ENCODE data around the gene TGM6.

TGM6 gene

DNA sequence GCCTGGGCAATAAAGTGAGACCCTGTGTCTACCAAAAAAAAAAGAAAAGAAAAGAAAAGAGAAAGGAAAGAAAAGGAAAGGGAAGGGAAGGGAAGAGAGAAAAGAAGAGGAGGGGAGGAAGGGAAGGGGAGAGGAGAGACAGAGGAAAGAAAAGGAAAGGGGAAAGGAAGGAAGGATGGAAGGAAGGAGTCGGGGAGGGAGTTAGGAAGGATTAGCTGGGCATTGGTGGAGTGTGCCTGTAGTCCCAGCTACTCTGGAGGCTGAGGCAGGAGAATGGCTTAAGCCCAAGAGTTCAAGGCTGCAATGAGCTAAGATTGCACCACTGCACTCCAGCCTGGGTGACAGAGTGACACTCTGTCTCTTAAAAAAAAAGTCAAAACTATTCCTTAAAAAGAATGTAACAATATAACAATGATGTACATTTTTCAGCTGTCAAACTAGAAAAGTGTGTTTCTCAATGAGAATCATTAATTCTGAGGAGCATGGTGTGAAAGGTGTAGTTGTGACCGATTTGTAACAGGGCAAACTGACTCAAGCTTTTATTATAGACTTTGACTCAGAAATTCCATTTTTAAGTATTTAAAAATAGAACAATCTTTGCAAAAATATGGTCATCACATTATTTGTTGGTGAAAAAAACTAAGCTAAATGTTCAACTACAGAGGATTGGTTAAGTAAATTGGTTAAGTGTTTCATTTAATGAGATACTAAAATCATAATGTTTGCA is 75.2 kb downstream of the TGM6 start:
- Histone ChIP-seq H3K9me3 (ENCODE audit: insufficient read depth, low read depth, low read length) (no peaks in the 10 kb centered on the region), H3K9me2 (replicated peaks; ENCODE audit: low read depth, low read length) (no peaks in the 10 kb centered on the region), H3F3A (ENCODE audit: low read depth) (peaks cover 10% of the 10 kb centered on the region; the same call in 1 of the 2 replicates), H4K20me1 (ENCODE audit: insufficient read depth, low read length, poor library complexity, severe bottlenecking) (no peaks in the 10 kb centered on the region), H3K36me3 (ENCODE audit: insufficient read depth, low read length) (peaks cover 25% of the 10 kb centered on the region), H3K4me1 (ENCODE audit: insufficient read depth, low read length, poor library complexity, severe bottlenecking) (no peaks in the 10 kb centered on the region), H3K4me2 (ENCODE audit: low read depth, low read length, poor library complexity, severe bottlenecking) (no peak overlapping the region), H3K4me3 (ENCODE audit: low read length, poor library complexity, severe bottlenecking) (no peak overlapping the region), H3K79me2 (ENCODE audit: insufficient read depth, low read length) (no peaks in the 10 kb centered on the region), H3K27me3 (ENCODE audit: insufficient read depth, low read length, poor library complexity, severe bottlenecking) (no peaks in the 10 kb centered on the region), H3K9ac (ENCODE audit: low read depth, low read length, poor library complexity, severe bottlenecking) (no peak overlapping the region), H2AFZ (ENCODE audit: low read length) (no peak overlapping the region)
- TF ChIP-seq, protein P1, sequence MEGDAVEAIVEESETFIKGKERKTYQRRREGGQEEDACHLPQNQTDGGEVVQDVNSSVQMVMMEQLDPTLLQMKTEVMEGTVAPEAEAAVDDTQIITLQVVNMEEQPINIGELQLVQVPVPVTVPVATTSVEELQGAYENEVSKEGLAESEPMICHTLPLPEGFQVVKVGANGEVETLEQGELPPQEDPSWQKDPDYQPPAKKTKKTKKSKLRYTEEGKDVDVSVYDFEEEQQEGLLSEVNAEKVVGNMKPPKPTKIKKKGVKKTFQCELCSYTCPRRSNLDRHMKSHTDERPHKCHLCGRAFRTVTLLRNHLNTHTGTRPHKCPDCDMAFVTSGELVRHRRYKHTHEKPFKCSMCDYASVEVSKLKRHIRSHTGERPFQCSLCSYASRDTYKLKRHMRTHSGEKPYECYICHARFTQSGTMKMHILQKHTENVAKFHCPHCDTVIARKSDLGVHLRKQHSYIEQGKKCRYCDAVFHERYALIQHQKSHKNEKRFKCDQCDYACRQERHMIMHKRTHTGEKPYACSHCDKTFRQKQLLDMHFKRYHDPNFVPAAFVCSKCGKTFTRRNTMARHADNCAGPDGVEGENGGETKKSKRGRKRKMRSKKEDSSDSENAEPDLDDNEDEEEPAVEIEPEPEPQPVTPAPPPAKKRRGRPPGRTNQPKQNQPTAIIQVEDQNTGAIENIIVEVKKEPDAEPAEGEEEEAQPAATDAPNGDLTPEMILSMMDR (conservative IDR thresholded peaks at IDR 0.05; ENCODE audit: low read length): no peak
- TF ChIP-seq EZH2phosphoT487 (IDR thresholded peaks at IDR 0.05; ENCODE audit: borderline replicate concordance): no peak

- no peak for TF ChIP-seq EZH2phosphoT487 (IDR thresholded peaks at IDR 0.05; ENCODE audit: borderline replicate concordance)
- TF ChIP-seq, protein P1 (conservative IDR thresholded peaks at IDR 0.05; ENCODE audit: low read length): no peak
- Histone ChIP-seq H3K9me3 (ENCODE audit: insufficient read depth, low read depth, low read length) (no peaks in the 10 kb centered on the region), H3K4me2 (ENCODE audit: low read depth, low read length, poor library complexity, severe bottlenecking) (no peak overlapping the region), H4K20me1 (ENCODE audit: insufficient read depth, low read length, poor library complexity, severe bottlenecking) (peaks cover 27% of the 10 kb centered on the region), H2AFZ (ENCODE audit: low read length) (no peak overlapping the region), H3K79me2 (ENCODE audit: insufficient read depth, low read length) (peaks cover 17% of the 10 kb centered on the region), H3K4me3 (ENCODE audit: low read length, poor library complexity, severe bottlenecking) (no peak overlapping the region), H3F3A (ENCODE audit: low read depth) (peaks cover 14% of the 10 kb centered on the region; the same call in 1 of the 2 replicates), H3K27me3 (ENCODE audit: insufficient read depth, low read length, poor library complexity, severe bottlenecking) (no peaks in the 10 kb centered on the region), H3K36me3 (ENCODE audit: insufficient read depth, low read length) (peaks cover 56% of the 10 kb centered on the region), H3K4me1 (ENCODE audit: insufficient read depth, low read length, poor library complexity, severe bottlenecking) (no peaks in the 10 kb centered on the region), H3K9me2 (replicated peaks; ENCODE audit: low read depth, low read length) (no peaks in the 10 kb centered on the region), H3K9ac (ENCODE audit: low read depth, low read length, poor library complexity, severe bottlenecking) (no peak overlapping the region)
Measured at GRCh38 chr20:2458919-2459499, 78.3 kb downstream of the TGM6 start.

GRCh38 chr20:2459981-2460751 is 79.5 kb downstream of the TGM6 start:
- Histone ChIP-seq H3K27me3 (ENCODE audit: insufficient read depth, low read length, poor library complexity, severe bottlenecking) (no peaks in the 10 kb centered on the region), H3K79me2 (ENCODE audit: insufficient read depth, low read length) (peaks cover 29% of the 10 kb centered on the region), H3K4me1 (ENCODE audit: insufficient read depth, low read length, poor library complexity, severe bottlenecking) (peaks cover 3% of the 10 kb centered on the region), H4K20me1 (ENCODE audit: insufficient read depth, low read length, poor library complexity, severe bottlenecking) (peaks cover 39% of the 10 kb centered on the region), H3F3A (ENCODE audit: low read depth) (peaks cover 14% of the 10 kb centered on the region; the same call in 1 of the 2 replicates), H3K9ac (ENCODE audit: low read depth, low read length, poor library complexity, severe bottlenecking) (no peak overlapping the region), H2AFZ (ENCODE audit: low read length) (no peak overlapping the region), H3K4me2 (ENCODE audit: low read depth, low read length, poor library complexity, severe bottlenecking) (no peak overlapping the region), H3K9me3 (ENCODE audit: insufficient read depth, low read depth, low read length) (no peaks in the 10 kb centered on the region), H3K9me2 (replicated peaks; ENCODE audit: low read depth, low read length) (no peaks in the 10 kb centered on the region), H3K36me3 (ENCODE audit: insufficient read depth, low read length) (peaks cover 67% of the 10 kb centered on the region), H3K4me3 (ENCODE audit: low read length, poor library complexity, severe bottlenecking) (no peak overlapping the region)
- no peak for TF ChIP-seq EZH2phosphoT487 (IDR thresholded peaks at IDR 0.05; ENCODE audit: borderline replicate concordance)
- TF ChIP-seq, protein P1 (conservative IDR thresholded peaks at IDR 0.05; ENCODE audit: low read length): no peak

Measured in Loucy (cell line).